Sigmoid colon (tissue), 7 donors: ENCODE measurements around the gene SMAGP. TPM values are rescaled to one million over a fixed set of nuclear protein-coding genes. Genes with fewer than 3 reads are reported as not detected.
"Not testable (repeated sequence)": the region's sequence is repeated elsewhere in the genome, so short reads cannot be mapped to it uniquely, and the experiment has no call there.

Experiments
- DNase-seq: peaks from one replicate; pipeline ENCODE4 v3.0.0-alpha.2; 2019
- H3K27ac ChIP-seq, 4 donors: fragments of 200-600 bp; sonication (generic); one replicate each; pipeline ENCODE4 v1.5.1; 2016 to 2019; ENCODE audit warnings: mild to moderate bottlenecking in 1 of 4
- H3K27me3 ChIP-seq, 3 donors: fragments of 200-600 bp; sonication (generic); one replicate each; pipeline ENCODE4 v1.5.1; 2019; ENCODE audit warnings: mild to moderate bottlenecking in 1 of 3
- H3K36me3 ChIP-seq, 4 donors: fragments of 200-600 bp; sonication (generic); one replicate each; pipeline ENCODE4 v1.5.1; 2016 to 2019
- H3K4me1 ChIP-seq, 4 donors: fragments of 200-600 bp; sonication (generic); one replicate each; pipeline ENCODE4 v1.5.1; 2017 to 2019
- H3K4me3 ChIP-seq, 4 donors: fragments of 200-600 bp; sonication (generic); one replicate each; pipeline ENCODE4 v1.5.1; 2017 to 2019; ENCODE audit warnings: mild to moderate bottlenecking in 2 of 4, moderate library complexity in 1 of 4
- H3K9me3 ChIP-seq, 4 donors: fragments of 200-600 bp in 3 of 4; sonication (generic) in 3 of 4; one replicate each; pipeline versions ENCODE4 v1.5.1 to v1.6.1; 2013 to 2019
- EP300 ChIP-seq, 4 donors: sonication (generic); formaldehyde crosslinking; IDR thresholded peaks; one replicate each; pipeline ENCODE4 v1.6.1; 2017; ENCODE audit warnings: antibody characterized with exemption in 4 of 4
- POLR2A ChIP-seq, 2 donors: fragments of 450-650 bp; IDR thresholded peaks; one replicate each; pipeline ENCODE4 v1.6.1; 2016; ENCODE audit warnings: antibody characterized with exemption in 2 of 2, mild to moderate bottlenecking in 2 of 2, moderate library complexity in 2 of 2
- POLR2AphosphoS5 ChIP-seq, 4 donors: sonication (generic); formaldehyde crosslinking; IDR thresholded peaks; one replicate each; pipeline ENCODE4 v1.6.1; 2017; ENCODE audit warnings: antibody characterized with exemption in 4 of 4
- WGBS, 2 donors: extraction: QIAGEN DNeasy Blood & Tissue Kit; methylation state at CpG; one replicate each; pipeline ENCODE4 v1.1.7; 2013; 5-methylcytosine and 5-hydroxymethylcytosine counted together
- intact Hi-C: fragments of 100-400 bp; cut with DNase I; formaldehyde crosslinking; loops from one replicate; pipeline ENCODE4 v1.15.1; 2023
- polyA plus RNA-seq, 3 donors: library from polyadenylated mRNA; stranded (reverse); fragments of 200-250 nt; gene quantifications; one replicate each; pipeline ENCODE4 v1.2.3, GENCODE V29; 2013
- total RNA-seq, 4 donors: library from RNA; depleted of rRNA; stranded (reverse); fragments of >200 nt; gene quantifications; one replicate each; pipeline ENCODE4 v1.1.0, GENCODE V29; 2016
- TF ChIP-seq, protein P1 (sequence below), 4 experiments: fragments of 450-650 bp in 3 of 4; fragments of 200-600 bp in 1 of 4; IDR thresholded peaks; one replicate each; pipeline ENCODE4 v1.5.1; 2016 to 2019; ENCODE audit warnings: antibody characterized with exemption in 4 of 4, mild to moderate bottlenecking in 3 of 4, moderate library complexity in 2 of 4
- donor health status: healthy with polysubstance abuse.
- donor health status: Bipolar disorder and iron deficiency.
- donor health status: healthy.

The SMAGP gene, protein sequence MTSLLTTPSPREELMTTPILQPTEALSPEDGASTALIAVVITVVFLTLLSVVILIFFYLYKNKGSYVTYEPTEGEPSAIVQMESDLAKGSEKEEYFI
- total RNA-seq: 1 to 10 TPM; 1.9 to 5.3 (median 3.4) TPM
- 10 to 100 TPM; 78.8 to 81.7 (median 81.1) TPM for polyA plus RNA-seq

DNA sequence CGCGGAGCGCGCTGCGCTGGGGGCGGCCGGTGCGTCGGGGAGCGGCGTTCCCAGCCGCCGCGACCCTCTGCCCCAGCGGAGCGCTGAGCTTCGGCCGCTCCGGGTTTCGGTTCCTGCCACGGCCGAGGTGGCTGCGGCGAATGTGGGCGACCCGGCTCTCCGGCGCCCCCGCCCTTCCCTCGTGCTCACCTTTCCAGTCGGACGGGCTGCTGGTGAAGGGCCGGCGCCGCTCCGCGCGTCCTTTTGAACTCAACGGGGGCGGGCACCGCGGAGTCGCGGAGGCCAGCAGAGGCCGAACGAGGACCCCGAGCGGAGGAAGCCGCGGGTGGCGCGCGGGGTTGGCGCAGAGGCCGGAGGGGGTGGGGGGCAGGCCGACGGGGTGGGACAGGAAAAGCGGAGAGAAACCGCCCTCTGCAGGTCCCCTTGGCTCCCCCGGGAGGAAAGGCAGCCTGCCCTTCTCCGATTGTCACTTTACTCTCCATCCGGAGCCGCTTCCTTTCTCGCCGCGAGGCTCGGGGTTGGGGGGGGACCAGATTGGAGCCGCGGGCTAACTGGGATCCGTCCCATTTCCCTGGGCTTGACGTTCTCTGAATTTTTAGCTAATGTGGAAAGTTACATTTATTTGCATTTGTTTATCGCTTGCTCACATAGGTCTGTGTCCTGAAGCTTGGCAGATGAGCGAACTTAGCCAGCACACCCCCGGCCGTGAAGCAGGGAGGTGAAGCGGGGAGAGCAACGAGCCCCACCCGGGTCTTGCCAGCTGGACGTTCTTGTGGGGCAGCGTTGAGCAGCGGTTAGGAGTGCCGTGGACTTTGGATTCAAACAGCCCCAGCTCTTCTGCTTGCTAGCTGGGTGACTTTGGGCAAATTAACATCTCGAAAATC is at the start of gene SMAGP:
SMAGP (minus strand) TSS at position 349 of the 884 bp plus-strand sequence. CDS start 1,137 bp downstream, outside the sequence.
- peaks cover 0 to 34% (median 11%) of the 10 kb centered on the region in 3 donors for H3K27me3 ChIP-seq
- 0% methylated on average over 83 of the region's 83 CpGs for WGBS, 2 donors
- no peaks in the 10 kb centered on the region for H3K36me3 ChIP-seq
- peaks cover 0 to 19% (median 8%) of the 10 kb centered on the region in 4 donors for H3K4me1 ChIP-seq
- peak within 1 kb of the TSS; percentile 50 to 81 (median 60) for H3K4me3 ChIP-seq
- intact Hi-C loops: no loop called here
- H3K27ac ChIP-seq: peak within 1 kb of the TSS in 3 of 4 donors; percentile 60 to 68 (median 61)
- H3K9me3 ChIP-seq: no peaks in the 10 kb centered on the region
- TF ChIP-seq EP300 (IDR thresholded peaks at IDR 0.05) (no peak), POLR2A (IDR thresholded peaks at IDR 0.05) (peak in 1 of 2 donors; percentile 27), POLR2AphosphoS5 (IDR thresholded peaks at IDR 0.05) (no peak)
- TF ChIP-seq, protein P1, sequence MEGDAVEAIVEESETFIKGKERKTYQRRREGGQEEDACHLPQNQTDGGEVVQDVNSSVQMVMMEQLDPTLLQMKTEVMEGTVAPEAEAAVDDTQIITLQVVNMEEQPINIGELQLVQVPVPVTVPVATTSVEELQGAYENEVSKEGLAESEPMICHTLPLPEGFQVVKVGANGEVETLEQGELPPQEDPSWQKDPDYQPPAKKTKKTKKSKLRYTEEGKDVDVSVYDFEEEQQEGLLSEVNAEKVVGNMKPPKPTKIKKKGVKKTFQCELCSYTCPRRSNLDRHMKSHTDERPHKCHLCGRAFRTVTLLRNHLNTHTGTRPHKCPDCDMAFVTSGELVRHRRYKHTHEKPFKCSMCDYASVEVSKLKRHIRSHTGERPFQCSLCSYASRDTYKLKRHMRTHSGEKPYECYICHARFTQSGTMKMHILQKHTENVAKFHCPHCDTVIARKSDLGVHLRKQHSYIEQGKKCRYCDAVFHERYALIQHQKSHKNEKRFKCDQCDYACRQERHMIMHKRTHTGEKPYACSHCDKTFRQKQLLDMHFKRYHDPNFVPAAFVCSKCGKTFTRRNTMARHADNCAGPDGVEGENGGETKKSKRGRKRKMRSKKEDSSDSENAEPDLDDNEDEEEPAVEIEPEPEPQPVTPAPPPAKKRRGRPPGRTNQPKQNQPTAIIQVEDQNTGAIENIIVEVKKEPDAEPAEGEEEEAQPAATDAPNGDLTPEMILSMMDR (IDR thresholded peaks at IDR 0.05): no peak
- peak; percentile 69 for DNase-seq

DNA sequence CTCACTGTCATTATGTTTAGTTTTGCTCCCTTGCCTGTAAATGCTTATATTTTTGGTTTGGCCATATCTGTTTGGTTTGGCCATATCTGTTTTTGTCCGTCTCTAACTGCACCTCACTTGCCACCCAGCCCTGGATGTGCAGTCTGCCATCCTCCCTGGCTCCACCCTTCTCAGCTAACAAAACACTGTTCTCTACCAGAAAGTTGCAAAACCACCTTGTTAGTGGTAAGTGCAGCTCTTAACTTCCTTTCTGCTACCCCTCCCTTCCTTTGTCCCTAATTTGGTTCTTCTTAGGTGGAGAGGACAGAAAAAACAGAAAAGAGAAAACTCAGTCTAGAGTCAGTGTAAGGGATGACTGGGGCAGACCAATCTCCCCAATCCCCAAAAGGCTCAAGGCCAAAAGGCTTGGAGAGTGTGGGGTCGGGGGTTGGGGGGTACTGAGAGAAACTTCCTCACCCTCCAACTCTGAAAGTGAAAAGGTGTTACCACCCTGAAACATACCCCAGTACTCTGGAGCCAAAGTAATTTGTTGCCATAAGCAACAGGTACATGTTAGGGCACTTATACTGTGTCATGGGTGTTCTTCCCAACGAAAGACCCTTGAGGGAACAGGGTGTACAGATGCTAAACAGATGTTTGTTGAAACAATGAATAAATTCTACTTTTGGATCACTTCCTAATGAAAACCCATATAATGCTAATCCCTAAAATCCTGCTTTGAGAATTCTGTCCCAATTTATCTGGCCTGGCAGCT is 48.8 kb upstream of the SMAGP start:
- Histone ChIP-seq H3K36me3 (no peaks in the 10 kb centered on the region), H3K27me3 (no peaks in the 10 kb centered on the region), H3K27ac (no peak overlapping the region), H3K4me3 (no peak overlapping the region), H3K9me3 (no peaks in the 10 kb centered on the region), H3K4me1 (no peaks in the 10 kb centered on the region)
- intact Hi-C loops: no loop called here
- no peak for DNase-seq
- WGBS, 2 donors: 36 to 37% methylated on average over 3 of the region's 3 CpGs
- TF ChIP-seq POLR2A (IDR thresholded peaks at IDR 0.05): no peak
- TF ChIP-seq, protein P1 (IDR thresholded peaks at IDR 0.05): no peak
- no peak for TF ChIP-seq POLR2AphosphoS5 (IDR thresholded peaks at IDR 0.05)
- no peak for TF ChIP-seq EP300 (IDR thresholded peaks at IDR 0.05)

DNA sequence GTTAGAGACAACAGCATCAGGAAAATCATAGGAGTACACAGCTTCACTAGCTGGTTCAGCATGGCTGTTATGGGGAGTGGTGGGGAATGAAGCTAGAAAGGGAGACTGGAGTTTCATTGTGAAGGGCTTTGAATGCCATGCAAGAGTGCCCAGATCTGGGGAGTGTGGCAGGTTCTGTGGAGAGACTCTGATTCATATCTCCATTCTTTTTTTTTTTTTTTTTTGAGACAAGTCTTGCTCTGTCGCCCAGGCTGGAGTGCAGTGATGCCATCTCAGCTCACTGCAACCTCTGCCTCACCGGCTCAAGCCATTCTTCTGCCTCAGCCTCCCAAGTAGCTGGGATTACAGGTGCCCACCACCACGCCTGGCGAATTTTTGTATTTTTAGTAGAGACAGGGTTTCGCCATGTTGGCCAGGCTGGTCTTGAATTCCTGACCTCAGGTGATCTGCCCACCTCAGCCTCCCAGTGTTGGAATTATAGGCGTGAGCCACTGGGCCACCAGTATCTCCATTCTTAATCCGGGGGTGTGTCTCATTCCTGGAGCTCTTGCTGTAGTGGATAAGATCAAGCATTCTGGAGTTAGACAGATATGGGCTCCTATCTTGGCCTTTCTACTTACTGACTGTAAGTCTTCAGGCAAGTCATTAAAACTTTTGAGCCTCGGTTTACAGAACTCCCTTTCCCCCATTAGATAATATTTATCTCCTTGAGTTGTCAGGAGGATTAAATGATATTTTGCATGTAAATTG is 48.0 kb upstream of the SMAGP start:
- H3K4me1 ChIP-seq, H3K27me3 ChIP-seq, H3K36me3 ChIP-seq, H3K27ac ChIP-seq, intact Hi-C loops, H3K9me3 ChIP-seq, H3K4me3 ChIP-seq, DNase-seq: not testable (repeated sequence)
- 70 to 89% methylated on average over 8 of the region's 8 CpGs for WGBS, 2 donors

DNA sequence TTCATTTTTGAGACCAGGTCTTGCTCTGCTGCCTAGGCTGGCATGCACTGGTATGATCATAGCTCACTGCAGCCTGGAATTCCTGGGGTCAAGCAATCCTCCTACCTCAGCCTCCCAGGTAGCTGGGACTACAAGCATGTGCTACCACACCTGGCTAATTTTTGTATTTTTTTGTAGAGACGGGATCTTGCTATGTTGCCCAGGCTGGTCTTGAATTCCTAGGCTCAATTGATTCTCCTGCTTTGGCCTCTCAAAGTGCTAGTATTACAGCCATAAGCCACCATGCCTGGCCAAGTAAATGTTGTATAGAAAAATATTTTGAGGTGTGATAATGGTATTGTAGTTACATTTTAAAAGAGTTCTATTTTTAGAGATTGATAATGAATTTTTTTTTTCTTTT is 41.2 kb upstream of the SMAGP start:
- Histone ChIP-seq H3K27ac (no peak overlapping the region), H3K27me3 (no peaks in the 10 kb centered on the region), H3K4me1 (no peaks in the 10 kb centered on the region), H3K36me3 (no peaks in the 10 kb centered on the region), H3K4me3 (no peak overlapping the region), H3K9me3 (no peaks in the 10 kb centered on the region)
- intact Hi-C loops: no loop called here
- TF ChIP-seq EP300 (IDR thresholded peaks at IDR 0.05) (no peak), POLR2AphosphoS5 (IDR thresholded peaks at IDR 0.05) (no peak), POLR2A (IDR thresholded peaks at IDR 0.05) (no peak)
- TF ChIP-seq, protein P1 (IDR thresholded peaks at IDR 0.05): no peak
- 93 to 98% methylated on average over 1 of the region's 1 CpG for WGBS, 2 donors
- DNase-seq: no peak
